Activated CD8-positive, alpha-beta memory T cell treated with anti-CD3 and anti-CD28 coated beads, Interleukin-2, amount 50 U/mL, for 24 hours (primary cell): Measurements from ENCODE around the gene UNC5C.

ENCODE experiments used
- DNase-seq: peaks from one replicate; pipeline ENCODE4 v3.0.0-alpha.2; 2020; ENCODE audit errors: extremely low read depth

UNC5C gene

DNA sequence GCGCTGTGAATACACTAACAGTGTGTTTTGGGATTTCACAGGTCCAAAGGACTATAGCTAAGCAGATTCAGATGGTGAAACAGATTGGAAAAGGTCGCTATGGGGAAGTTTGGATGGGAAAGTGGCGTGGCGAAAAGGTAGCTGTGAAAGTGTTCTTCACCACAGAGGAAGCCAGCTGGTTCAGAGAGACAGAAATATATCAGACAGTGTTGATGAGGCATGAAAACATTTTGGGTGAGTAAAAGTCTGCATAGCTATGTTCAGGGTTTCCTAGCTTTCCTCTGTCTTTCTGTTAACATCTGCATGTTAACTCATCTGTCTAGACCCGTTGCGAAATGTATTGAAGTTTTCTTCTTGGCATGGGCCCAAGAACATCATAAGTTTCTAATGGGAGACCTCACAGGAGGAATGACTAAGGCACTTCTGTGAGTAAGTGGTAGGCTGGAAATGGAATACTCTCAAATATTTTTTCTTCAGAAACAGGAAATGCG is 418.9 kb downstream of the UNC5C start:
- no peak for DNase-seq

DNA sequence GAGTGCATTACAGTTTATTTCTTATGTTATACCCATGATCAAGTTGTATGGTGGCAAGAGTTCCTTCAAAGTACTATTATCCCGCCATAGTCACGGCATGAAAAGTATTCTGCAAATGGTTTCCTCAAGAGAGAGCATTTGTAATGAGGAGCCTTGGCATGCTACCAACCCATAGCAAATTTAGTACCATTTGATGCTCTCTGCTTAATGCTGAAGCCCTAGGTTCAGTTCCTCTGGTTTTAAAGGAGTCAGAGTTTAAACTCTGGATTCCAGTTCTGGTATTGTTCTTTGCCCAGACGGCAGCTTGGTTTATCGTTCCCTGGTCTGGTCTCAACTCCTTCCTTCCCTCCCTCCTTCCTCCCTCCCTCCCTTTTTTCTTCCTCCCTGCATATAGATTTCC is 419.7 kb downstream of the UNC5C start:
- no peak for DNase-seq

DNA sequence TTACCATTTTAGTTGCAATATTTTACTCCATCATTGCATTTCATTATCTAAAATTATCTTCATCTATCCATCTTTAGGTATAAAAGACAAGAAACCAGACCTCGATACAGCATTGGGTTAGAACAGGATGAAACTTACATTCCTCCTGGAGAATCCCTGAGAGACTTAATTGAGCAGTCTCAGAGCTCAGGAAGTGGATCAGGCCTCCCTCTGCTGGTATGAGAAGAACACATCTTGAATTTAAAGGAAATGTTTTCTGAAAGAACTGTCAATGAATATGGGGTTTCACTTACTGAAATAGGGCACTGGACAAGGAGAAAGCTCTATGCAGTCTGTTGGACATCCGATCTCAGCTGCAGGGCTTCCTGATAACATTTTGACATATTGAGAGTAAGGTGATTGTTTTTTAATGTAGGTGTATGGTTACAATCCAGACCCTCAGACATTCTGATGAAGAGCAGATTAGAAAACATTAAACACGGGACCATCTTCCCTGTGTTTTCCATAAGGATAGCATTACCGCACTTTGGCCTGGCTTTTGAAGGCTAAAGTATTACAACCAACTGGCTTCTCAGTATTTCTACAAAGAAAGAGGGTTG is 423.8 kb downstream of the UNC5C start:
- DNase-seq: no peak

DNA sequence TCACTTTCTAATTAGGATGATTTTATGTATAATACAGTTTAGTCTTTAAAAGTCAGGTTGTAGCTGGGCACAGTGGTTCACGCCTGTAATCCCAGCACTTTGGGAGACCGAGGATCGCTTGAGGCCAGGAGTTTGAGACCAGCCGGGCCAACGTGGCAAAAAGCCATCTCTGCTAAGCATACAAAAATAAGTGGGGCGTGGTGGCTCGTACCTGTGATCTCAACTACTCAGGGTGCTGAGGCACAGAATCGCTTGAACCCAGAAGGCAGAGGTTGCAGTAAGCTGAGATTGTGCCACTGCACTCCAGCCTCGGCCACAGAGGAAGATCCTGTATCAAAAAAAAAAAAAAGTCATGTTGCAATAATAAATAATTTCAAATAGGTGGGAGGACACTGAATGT is 426.8 kb downstream of the UNC5C start:
- no peak for DNase-seq

DNA sequence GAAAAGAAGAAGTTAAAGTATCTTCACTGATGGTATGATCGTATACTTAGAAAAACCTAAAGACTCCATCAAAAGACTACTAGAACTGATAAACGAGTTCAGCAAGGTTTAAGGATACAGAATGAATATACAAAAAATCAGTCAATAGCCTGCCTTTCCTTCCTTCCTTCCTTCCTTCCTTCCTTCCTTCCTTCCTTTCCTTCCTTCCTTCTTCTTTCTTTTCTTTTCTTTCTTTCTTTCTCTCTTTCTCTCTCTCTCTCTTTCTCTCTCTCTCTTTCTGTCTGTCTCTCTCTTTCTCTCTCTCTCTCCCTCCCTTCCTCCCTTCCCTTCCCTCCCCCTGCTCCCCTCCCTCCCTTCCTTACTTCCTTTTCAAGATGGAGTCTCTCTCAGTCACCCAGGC is 428.3 kb downstream of the UNC5C start:
- no peak for DNase-seq

DNA sequence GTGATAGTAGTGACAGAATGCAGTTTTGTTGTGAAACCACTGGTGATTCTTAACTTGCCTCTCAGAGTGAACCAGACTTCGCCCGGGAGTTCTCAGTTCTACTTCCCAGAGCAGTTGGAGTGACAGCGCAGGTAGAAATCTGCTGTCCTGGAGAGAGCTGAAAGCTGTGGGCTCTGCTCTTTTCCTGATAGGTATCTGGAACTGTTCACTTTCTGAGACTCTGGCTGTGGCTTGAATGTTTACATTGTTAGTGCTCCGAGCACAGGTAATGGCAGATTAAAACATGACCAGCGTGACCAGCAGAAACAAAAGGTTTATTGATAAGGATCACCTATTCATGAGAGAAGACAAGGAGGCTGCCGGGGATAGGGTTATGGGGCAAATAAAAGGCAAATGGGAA is 430.3 kb downstream of the UNC5C start:
- DNase-seq: no peak

DNA sequence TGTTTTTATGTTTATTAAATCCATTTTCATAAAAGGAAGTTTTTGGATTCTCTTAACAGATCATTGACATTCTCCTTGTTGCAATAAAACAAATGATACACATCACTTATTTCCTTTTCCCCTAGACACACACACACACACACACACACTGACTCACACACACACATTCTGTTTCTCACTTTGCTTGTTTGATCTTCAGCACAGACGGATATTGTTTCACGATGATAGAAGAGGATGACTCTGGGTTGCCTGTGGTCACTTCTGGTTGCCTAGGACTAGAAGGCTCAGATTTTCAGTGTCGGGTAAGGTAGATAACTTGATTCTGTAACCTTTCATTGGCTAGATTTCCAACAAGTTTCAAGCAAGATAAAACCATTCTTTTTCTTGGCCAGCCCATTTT is 434.3 kb downstream of the UNC5C start:
- no peak for DNase-seq
